ENCODE data around the gene SDHB.
A peak's percentile ranks its signal among the peaks of the same experiment; 100 is the strongest.

DNA sequence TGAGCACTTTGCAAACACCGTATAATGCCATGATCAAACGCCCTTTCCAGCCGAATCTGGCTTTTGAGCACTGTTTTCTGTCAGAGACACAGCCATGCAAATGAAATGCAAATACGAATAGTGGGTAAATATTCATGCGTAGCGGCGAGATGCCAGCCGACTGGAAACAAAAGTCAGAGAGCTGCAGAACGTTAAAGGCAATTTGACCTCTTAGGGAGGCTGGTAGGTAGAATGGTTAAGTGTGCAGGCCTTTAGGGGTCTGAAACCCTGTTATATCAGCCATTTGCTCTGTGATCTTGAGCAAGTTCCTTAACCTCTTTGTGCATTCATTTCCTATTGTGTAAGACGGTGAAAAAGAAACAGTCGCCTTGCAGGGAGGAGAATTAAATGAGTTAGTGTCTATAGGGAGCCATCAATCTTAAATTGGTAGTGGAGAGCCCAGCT, 6.5 kb upstream of the SDHB start:
- peak; percentile 11; the same call in 1 of the 2 replicates for TF ChIP-seq POLR2AphosphoS5 (IDR thresholded peaks at IDR 0.05; ENCODE audit: borderline replicate concordance, low read depth, low read length)
- TF ChIP-seq EZH2 (IDR thresholded peaks at IDR 0.05): no peak
- peak; percentile 68 for TF ChIP-seq FOXP2 (optimal IDR thresholded peaks at IDR 0.05; ENCODE audit: control extremely low read depth, extremely low read length, insufficient read depth)

Data from SK-N-MC (cell line).